HFFc6 (cell line): ENCODE measurements around the gene ICAM1. TPM values are rescaled to one million over a fixed set of nuclear protein-coding genes. Genes with fewer than 3 reads are reported as not detected.

ENCODE experiments used
- DNase-seq: peaks from one replicate; pipeline ENCODE4 v3.0.0-alpha.2; 2018
- H3K27ac Mint-ChIP-seq: 2 replicates; pipeline ENCODE4 v1.8.0; 2020; ENCODE audit warnings: mild to moderate bottlenecking, mixed read lengths
- H3K27me3 Mint-ChIP-seq: 2 replicates; pipeline ENCODE4 v1.8.0; 2021; ENCODE audit warnings: mild to moderate bottlenecking, moderate library complexity, mixed read lengths; ENCODE audit not compliant: insufficient read depth
- H3K36me3 Mint-ChIP-seq: 2 replicates; pipeline ENCODE4 v1.8.0; 2021; ENCODE audit warnings: low read depth, mixed read lengths
- H3K4me1 Mint-ChIP-seq: 2 replicates; pipeline ENCODE4 v1.8.0; 2020; ENCODE audit warnings: low read depth, mixed read lengths
- H3K4me3 Mint-ChIP-seq: 2 replicates; pipeline ENCODE4 v1.8.0; 2020; ENCODE audit warnings: mild to moderate bottlenecking, moderate library complexity, mixed read lengths
- H3K9me3 Mint-ChIP-seq: 2 replicates; pipeline ENCODE4 v1.8.0; 2020; ENCODE audit warnings: mild to moderate bottlenecking, mixed read lengths
- CTCF ChIP-seq: fragments of 200-600 bp; sonication (generic); IDR thresholded peaks from 2 replicates; pipeline ENCODE4 v1.5.0; 2021; ENCODE audit warnings: antibody characterized with exemption, mild to moderate bottlenecking
- total RNA-seq, 6 experiments: library from RNA; stranded (reverse); fragmentation: NEBNext Ultra II Directional; extraction: Animal tissue kit (Norgen Biotek cat#: 25700); gene quantifications; 2 replicates in 1 of 6; 3 replicates in 5 of 6; pipeline ENCODE4 v1.2.3, GENCODE V29; 2021

Gene ICAM1
- total RNA-seq, 6 experiments from 2014 or later = 5.0 to 10.1 (median 8.5) TPM

- DNase-seq = no peak
- no peak overlapping the region for H3K27ac Mint-ChIP-seq
- peaks cover 6% of the 10 kb centered on the region; the same call in 1 of the 2 replicates for H3K36me3 Mint-ChIP-seq
- no peak for TF ChIP-seq CTCF
- H3K27me3 Mint-ChIP-seq = no peaks in the 10 kb centered on the region
- no peak overlapping the region for H3K4me3 Mint-ChIP-seq
- no peaks in the 10 kb centered on the region for H3K9me3 Mint-ChIP-seq
- H3K4me1 Mint-ChIP-seq = peaks cover 10% of the 10 kb centered on the region
Measured at GRCh38 chr19:10283301-10284064, 12.6 kb downstream of the ICAM1 start.

GRCh38 chr19:10284065-10284959 is 13.4 kb downstream of the ICAM1 start:
- peaks cover 2% of the 10 kb centered on the region; the same call in 1 of the 2 replicates for H3K27me3 Mint-ChIP-seq
- H3K4me3 Mint-ChIP-seq = no peak overlapping the region
- H3K4me1 Mint-ChIP-seq = peaks cover 17% of the 10 kb centered on the region
- no peak for DNase-seq
- peaks cover 6% of the 10 kb centered on the region; the same call in 1 of the 2 replicates for H3K36me3 Mint-ChIP-seq
- no peak overlapping the region for H3K27ac Mint-ChIP-seq
- TF ChIP-seq CTCF = no peak
- H3K9me3 Mint-ChIP-seq = no peaks in the 10 kb centered on the region

GRCh38 chr19:10284960-10285278 is 14.0 kb downstream of the ICAM1 start:
- H3K27me3 Mint-ChIP-seq = peaks cover 2% of the 10 kb centered on the region; the same call in 1 of the 2 replicates
- H3K36me3 Mint-ChIP-seq = peaks cover 6% of the 10 kb centered on the region; the same call in 1 of the 2 replicates
- no peaks in the 10 kb centered on the region for H3K9me3 Mint-ChIP-seq
- TF ChIP-seq CTCF = no peak
- no peak overlapping the region for H3K4me3 Mint-ChIP-seq
- H3K4me1 Mint-ChIP-seq = peaks cover 17% of the 10 kb centered on the region
- H3K27ac Mint-ChIP-seq = no peak overlapping the region
- no peak for DNase-seq

- Mint-ChIP-seq H3K4me3 (no peak overlapping the region), H3K4me1 (peaks cover 22% of the 10 kb centered on the region), H3K9me3 (no peaks in the 10 kb centered on the region), H3K27ac (no peak overlapping the region), H3K36me3 (peaks cover 6% of the 10 kb centered on the region; the same call in 1 of the 2 replicates), H3K27me3 (peaks cover 3% of the 10 kb centered on the region; the same call in 1 of the 2 replicates)
- no peak for DNase-seq
- TF ChIP-seq CTCF = no peak
Measured at GRCh38 chr19:10285393-10285792, 14.5 kb downstream of the ICAM1 start.

GRCh38 chr19:10286803-10287737 is 16.1 kb downstream of the ICAM1 start, which contains the start of gene ICAM4:
Gene ICAM4, plus strand, starts transcription at chr19:10286955. Its CDS starts 58 bp downstream, at chr19:10287013.
- Mint-ChIP-seq H3K4me1 (peaks cover 34% of the 10 kb centered on the region), H3K27me3 (peaks cover 8% of the 10 kb centered on the region), H3K4me3 (no peak within 1 kb of the TSS), H3K27ac (no peak within 1 kb of the TSS), H3K36me3 (peaks cover 6% of the 10 kb centered on the region), H3K9me3 (no peaks in the 10 kb centered on the region)
- no peak for TF ChIP-seq CTCF
- DNase-seq = no peak
